ENCODE data around the gene CCR1. TPM values are rescaled to one million over a fixed set of nuclear protein-coding genes. Genes with fewer than 3 reads are reported as not detected.

CCR1 gene
- total and polyA plus RNA-seq, 12 donors, result 1.7 to 41.9 (median 13.3) TPM

DNA sequence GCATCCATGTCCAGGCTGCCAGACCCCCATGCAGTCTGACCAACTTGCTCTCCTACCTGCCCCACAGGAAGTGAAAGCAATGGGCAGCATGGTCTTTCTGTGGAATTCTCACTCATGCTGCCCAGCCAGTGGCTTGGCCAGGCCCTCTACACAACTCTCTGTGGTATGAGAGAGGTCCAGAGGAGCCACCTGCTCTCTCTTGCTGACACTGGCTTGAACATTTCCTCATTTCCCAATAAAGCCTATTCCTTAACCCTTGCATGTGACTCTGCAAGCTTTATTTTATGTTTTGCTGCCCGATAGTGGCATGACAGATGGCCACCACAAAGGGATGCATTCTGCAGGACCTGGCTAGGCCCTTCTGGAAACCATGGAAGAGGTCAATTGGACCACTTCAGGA lies 53.8 kb downstream of the CCR1 start:
- intact Hi-C loops (cut with DNase I), result no loop called here
- Histone ChIP-seq H3K27ac (no peak overlapping the region), H3K4me1 (replicated peaks in 1 of 2) (no peaks in the 10 kb centered on the region), H3K9me3 (replicated peaks in 1 of 3) (no peaks in the 10 kb centered on the region), H3K27me3 (no peaks in the 10 kb centered on the region), H3K36me3 (replicated peaks in 1 of 2) (no peaks in the 10 kb centered on the region), H3K4me3 (no peak overlapping the region)
- no peak for TF ChIP-seq POLR2A (IDR thresholded peaks at IDR 0.05)
- TF ChIP-seq, protein P1, sequence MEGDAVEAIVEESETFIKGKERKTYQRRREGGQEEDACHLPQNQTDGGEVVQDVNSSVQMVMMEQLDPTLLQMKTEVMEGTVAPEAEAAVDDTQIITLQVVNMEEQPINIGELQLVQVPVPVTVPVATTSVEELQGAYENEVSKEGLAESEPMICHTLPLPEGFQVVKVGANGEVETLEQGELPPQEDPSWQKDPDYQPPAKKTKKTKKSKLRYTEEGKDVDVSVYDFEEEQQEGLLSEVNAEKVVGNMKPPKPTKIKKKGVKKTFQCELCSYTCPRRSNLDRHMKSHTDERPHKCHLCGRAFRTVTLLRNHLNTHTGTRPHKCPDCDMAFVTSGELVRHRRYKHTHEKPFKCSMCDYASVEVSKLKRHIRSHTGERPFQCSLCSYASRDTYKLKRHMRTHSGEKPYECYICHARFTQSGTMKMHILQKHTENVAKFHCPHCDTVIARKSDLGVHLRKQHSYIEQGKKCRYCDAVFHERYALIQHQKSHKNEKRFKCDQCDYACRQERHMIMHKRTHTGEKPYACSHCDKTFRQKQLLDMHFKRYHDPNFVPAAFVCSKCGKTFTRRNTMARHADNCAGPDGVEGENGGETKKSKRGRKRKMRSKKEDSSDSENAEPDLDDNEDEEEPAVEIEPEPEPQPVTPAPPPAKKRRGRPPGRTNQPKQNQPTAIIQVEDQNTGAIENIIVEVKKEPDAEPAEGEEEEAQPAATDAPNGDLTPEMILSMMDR (IDR thresholded peaks at IDR 0.05), result no peak
- WGBS, 4 donors, result 80 to 94% (median 84%) methylated on average over 1 of the region's 1 CpG
- no peak for DNase-seq

Other genes with a start within 250 kb of the CCR1 start
- 10 to 100 TPM; 12.3 to 74.3 (median 38.0) TPM for gene FYCO1, start 212.5 kb downstream of the CCR1 start, total RNA-seq
- 10 to 100 TPM; 13.3 to 24.3 (median 20.2) TPM for gene FYCO1, start 212.5 kb downstream of the CCR1 start, polyA plus RNA-seq
- under 1 TPM in 5 of 9 donors, not detected in 4; under 0.01 to 0.18 (median 0.13) TPM for gene XCR1, start 180.8 kb downstream of the CCR1 start, total RNA-seq
- under 1 TPM in 2 of 3 donors, not detected in 1; 0.08 to 0.13 TPM for gene XCR1, start 180.8 kb downstream of the CCR1 start, polyA plus RNA-seq
- gene CCR3, start 34.1 kb upstream of the CCR1 start, total RNA-seq, result not detected
- under 1 TPM in 1 of 3 donors, not detected in 2; 0.07 TPM for gene CCR3, start 34.1 kb upstream of the CCR1 start, polyA plus RNA-seq
- 1 to 10 TPM in 4 of 9 donors, under 1 TPM in 5; 0.30 to 5.6 (median 0.83) TPM for gene CCR2, start 145.8 kb upstream of the CCR1 start, total RNA-seq
- gene CCR2, start 145.8 kb upstream of the CCR1 start, polyA plus RNA-seq, result 1 to 10 TPM in 1 of 3 donors, under 1 TPM in 2; 0.57 to 1.6 (median 0.64) TPM
- 1 to 10 TPM in 3 of 9 donors, under 1 TPM in 6; 0.06 to 3.7 (median 0.54) TPM for gene CCR5, start 162.6 kb upstream of the CCR1 start, total RNA-seq
- gene CCR5, start 162.6 kb upstream of the CCR1 start, polyA plus RNA-seq, result 1 to 10 TPM in 2 of 3 donors, under 1 TPM in 1; 0.91 to 2.5 (median 1.6) TPM
- 1 to 10 TPM in 8 of 9 donors, under 1 TPM in 1; 0.60 to 2.5 (median 1.9) TPM for gene CCRL2, start 198.9 kb upstream of the CCR1 start, total RNA-seq
- gene CCRL2, start 198.9 kb upstream of the CCR1 start, polyA plus RNA-seq, result 1 to 10 TPM; 1.1 to 6.8 (median 1.8) TPM

Data from adrenal gland (tissue), 12 donors.